Omental fat pad (tissue), 4 donors: ENCODE results near the gene HHLA2. TPM values are rescaled to one million over a fixed set of nuclear protein-coding genes. Genes with fewer than 3 reads are reported as not detected.

ENCODE experiments used
- ATAC-seq: fragments of 150-250 bp; one replicate; pipeline ENCODE4 v1.9.1; 2016; ENCODE audit warnings: mild to moderate bottlenecking, moderate library complexity; ENCODE audit not compliant: low FRiP score
- DNase-seq: peaks from one replicate; pipeline ENCODE4 v3.0.0-alpha.2; 2019; ENCODE audit warnings: low spot score
- total RNA-seq, 4 donors: library from RNA; depleted of rRNA; stranded (reverse); fragments of >200 nt; gene quantifications; one replicate each; pipeline ENCODE4 v1.1.0, GENCODE V29; 2016
- TF ChIP-seq, protein P1 (sequence below), 3 donors: fragments of 450-650 bp; IDR thresholded peaks; one replicate each; pipeline ENCODE4 v1.5.1; 2016 to 2017; ENCODE audit warnings: antibody characterized with exemption in 3 of 3, mild to moderate bottlenecking in 3 of 3, moderate library complexity in 2 of 3

Gene HHLA2
- total RNA-seq, 4 donors from 2014 or later = not detected

- no peak for DNase-seq
- TF ChIP-seq, protein P1, sequence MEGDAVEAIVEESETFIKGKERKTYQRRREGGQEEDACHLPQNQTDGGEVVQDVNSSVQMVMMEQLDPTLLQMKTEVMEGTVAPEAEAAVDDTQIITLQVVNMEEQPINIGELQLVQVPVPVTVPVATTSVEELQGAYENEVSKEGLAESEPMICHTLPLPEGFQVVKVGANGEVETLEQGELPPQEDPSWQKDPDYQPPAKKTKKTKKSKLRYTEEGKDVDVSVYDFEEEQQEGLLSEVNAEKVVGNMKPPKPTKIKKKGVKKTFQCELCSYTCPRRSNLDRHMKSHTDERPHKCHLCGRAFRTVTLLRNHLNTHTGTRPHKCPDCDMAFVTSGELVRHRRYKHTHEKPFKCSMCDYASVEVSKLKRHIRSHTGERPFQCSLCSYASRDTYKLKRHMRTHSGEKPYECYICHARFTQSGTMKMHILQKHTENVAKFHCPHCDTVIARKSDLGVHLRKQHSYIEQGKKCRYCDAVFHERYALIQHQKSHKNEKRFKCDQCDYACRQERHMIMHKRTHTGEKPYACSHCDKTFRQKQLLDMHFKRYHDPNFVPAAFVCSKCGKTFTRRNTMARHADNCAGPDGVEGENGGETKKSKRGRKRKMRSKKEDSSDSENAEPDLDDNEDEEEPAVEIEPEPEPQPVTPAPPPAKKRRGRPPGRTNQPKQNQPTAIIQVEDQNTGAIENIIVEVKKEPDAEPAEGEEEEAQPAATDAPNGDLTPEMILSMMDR (IDR thresholded peaks at IDR 0.05) = no peak
- ATAC-seq = no peak
Observed at GRCh38 chr3:108315767-108316301, 19.5 kb downstream of the HHLA2 start.

GRCh38 chr3:108319428-108320082, 23.2 kb downstream of the HHLA2 start:
- DNase-seq (no peak), ATAC-seq (no peak)
- TF ChIP-seq, protein P1 (IDR thresholded peaks at IDR 0.05) = no peak

DNA sequence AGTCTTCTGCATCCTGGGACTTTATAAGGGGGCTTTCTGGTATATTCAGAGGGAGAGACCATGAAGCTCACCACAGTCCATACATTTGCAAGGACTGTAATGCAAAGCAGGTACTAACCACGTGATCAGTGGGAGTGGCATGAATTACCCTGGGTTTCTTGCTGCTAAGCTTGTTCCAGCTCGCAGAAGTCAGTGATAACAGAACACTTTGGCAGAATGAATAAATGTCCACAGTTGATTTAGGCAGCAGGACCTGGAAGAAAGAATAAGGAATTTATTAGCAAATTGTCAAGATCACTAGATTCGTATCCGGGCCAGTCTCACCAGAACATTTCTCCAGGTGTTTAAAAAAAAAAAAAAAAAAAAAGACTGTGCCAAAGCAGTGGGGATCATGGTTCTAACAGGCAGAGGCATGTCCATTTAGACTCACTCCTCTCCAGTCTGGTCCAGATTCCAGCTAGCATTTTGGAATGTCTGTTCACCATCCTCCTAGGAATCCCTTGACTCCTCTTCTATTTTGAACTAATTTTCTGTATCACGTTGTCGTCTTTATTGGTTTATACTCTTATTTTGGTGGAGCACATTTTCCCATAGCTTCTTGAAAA, 24.5 kb downstream of the HHLA2 start:
- ATAC-seq (no peak), DNase-seq (no peak)
- TF ChIP-seq, protein P1 (IDR thresholded peaks at IDR 0.05) = no peak

DNA sequence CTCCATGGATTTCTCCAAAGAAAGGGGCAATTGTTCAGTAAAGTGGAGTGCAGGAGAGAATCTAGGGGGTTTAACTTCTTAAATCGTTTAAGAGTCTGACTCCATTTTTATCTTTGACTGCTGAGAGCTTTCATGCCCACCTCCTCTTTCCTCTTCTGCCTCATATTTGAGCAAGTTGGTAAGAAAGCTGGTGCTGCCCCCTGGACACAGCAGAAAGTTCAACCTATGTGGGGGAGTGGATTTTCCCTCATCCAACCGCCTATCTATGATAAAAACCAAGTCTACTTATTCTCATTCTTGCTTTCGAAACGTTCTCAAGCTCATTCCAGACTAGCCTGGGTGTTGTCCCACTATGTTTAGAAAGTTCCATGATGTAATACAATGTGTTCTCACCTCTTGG, 26.0 kb downstream of the HHLA2 start:
- DNase-seq (no peak), ATAC-seq (no peak)
- TF ChIP-seq, protein P1 (IDR thresholded peaks at IDR 0.05) = no peak

GRCh38 chr3:108324177-108324576, 27.8 kb downstream of the HHLA2 start:
- no peak for ATAC-seq
- TF ChIP-seq, protein P1 (IDR thresholded peaks at IDR 0.05) = no peak
- DNase-seq = no peak

DNA sequence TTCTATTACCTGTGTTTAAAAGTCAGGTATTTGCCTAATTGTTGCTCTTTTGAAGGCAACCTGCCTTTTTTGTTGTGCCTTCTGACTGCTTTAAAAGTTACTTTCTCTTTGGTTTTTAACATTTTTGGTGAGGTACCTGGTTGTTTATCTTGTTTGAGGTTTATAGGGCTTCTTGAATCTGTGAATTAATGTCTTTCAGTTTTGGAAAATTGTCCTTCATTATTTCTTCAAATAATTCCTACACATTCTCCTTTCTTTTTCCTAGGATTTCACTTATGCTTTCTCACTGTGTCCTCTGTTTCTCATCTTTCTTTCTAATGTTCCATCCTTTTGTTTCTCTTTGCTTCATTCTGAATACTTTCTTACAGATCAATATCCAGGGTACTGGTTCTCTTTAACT, 30.8 kb downstream of the HHLA2 start:
- ATAC-seq (no peak), DNase-seq (no peak)
- TF ChIP-seq, protein P1 (IDR thresholded peaks at IDR 0.05) = no peak
